Activated naive CD4-positive, alpha-beta T cell treated with anti-CD3 and anti-CD28 coated beads, Interleukin-2, amount 50 U/mL, for 24 hours (primary cell): ENCODE data around the gene NBPF6.
"Not testable (repeated sequence)": the region's sequence is repeated elsewhere in the genome, so short reads cannot be mapped to it uniquely, and the experiment has no call there.

ENCODE experiments used
- H3K27ac Mint-ChIP-seq: one replicate; pipeline ENCODE4 v1.8.0; 2021; ENCODE audit warnings: mild to moderate bottlenecking, mixed read lengths
- H3K27me3 Mint-ChIP-seq: one replicate; pipeline ENCODE4 v1.8.0; 2021; ENCODE audit warnings: mixed read lengths
- H3K36me3 Mint-ChIP-seq: one replicate; pipeline ENCODE4 v1.8.0; 2021; ENCODE audit warnings: mixed read lengths
- H3K4me1 Mint-ChIP-seq: one replicate; pipeline ENCODE4 v1.8.0; 2021; ENCODE audit warnings: mixed read lengths
- H3K4me3 Mint-ChIP-seq: one replicate; pipeline ENCODE4 v1.8.0; 2021; ENCODE audit warnings: mild to moderate bottlenecking, mixed read lengths
- H3K9me3 Mint-ChIP-seq: one replicate; pipeline ENCODE4 v1.8.0; 2021; ENCODE audit warnings: mixed read lengths

Gene NBPF6

DNA sequence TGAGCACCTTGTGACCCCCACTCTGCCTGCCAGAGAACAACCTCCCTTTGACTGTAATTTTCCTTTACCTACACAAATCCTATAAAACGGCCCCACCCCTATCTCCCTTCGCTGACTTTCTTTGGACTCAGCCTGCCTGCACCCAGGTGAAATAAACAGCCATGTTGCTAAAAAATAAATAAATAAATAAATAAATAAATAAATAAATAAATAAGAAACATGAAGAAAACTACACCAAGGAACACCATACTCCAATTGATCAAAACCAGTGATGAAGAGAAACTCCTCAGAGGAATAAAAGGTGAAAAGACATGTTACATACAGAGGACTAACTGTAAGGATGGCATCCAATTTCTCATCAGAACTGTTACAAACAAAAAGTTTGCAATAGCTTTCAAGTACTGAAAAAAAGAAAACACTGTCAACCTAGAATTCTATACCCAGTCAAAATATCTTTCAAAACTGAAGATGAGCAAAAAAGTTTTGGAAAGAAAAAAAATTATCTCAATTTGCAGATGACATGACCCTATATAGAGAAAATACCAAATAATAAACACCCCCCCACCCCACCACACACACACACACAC, 28.4 kb downstream of the NBPF6 start:
- no peak overlapping the region for H3K4me3 Mint-ChIP-seq
- peaks cover 9% of the 10 kb centered on the region for H3K27me3 Mint-ChIP-seq
- no peak overlapping the region for H3K27ac Mint-ChIP-seq
- no peaks in the 10 kb centered on the region for H3K4me1 Mint-ChIP-seq
- H3K9me3 Mint-ChIP-seq = peaks cover 15% of the 10 kb centered on the region
- no peaks in the 10 kb centered on the region for H3K36me3 Mint-ChIP-seq

GRCh38 chr1:108482708-108483107, 32.6 kb downstream of the NBPF6 start:
- H3K27me3 Mint-ChIP-seq = peaks cover 1% of the 10 kb centered on the region
- H3K9me3 Mint-ChIP-seq = peaks cover 6% of the 10 kb centered on the region
- H3K27ac Mint-ChIP-seq = no peak overlapping the region
- no peak overlapping the region for H3K4me3 Mint-ChIP-seq
- H3K36me3 Mint-ChIP-seq = no peaks in the 10 kb centered on the region
- H3K4me1 Mint-ChIP-seq = no peaks in the 10 kb centered on the region

DNA sequence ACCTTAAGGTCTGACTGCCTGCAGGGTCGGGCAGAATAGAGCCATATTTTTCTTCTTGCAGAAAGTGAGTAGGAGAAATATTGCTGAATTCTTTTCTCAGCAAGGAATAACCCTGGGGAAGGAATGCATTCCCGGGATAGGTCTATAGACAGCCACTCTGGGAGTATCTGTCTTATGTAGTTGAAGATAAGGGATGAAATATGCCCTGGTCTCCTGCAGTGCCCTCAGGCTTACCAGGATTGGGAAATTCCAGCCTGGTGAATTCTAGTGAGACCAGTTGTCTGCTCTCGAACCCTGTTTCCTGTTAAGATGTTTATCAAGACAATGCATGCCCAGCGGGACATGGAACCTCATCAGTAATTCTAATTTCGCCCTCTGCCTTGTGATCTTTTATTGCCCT, 35.8 kb downstream of the NBPF6 start:
- not testable (repeated sequence) for H3K27ac Mint-ChIP-seq

GRCh38 chr1:108486707-108487106, 36.6 kb downstream of the NBPF6 start:
- not testable (repeated sequence) for H3K27ac Mint-ChIP-seq, H3K36me3 Mint-ChIP-seq, H3K27me3 Mint-ChIP-seq, H3K4me1 Mint-ChIP-seq, H3K4me3 Mint-ChIP-seq, H3K9me3 Mint-ChIP-seq

More for the DNA sequence above, 35.8 kb downstream of the NBPF6 start:
- H3K4me1 Mint-ChIP-seq, H3K36me3 Mint-ChIP-seq, H3K4me3 Mint-ChIP-seq, H3K9me3 Mint-ChIP-seq, H3K27me3 Mint-ChIP-seq: not testable (repeated sequence)

GRCh38 chr1:108495008-108495407, 44.9 kb downstream of the NBPF6 start:
- H3K36me3 Mint-ChIP-seq, H3K9me3 Mint-ChIP-seq, H3K27me3 Mint-ChIP-seq, H3K4me3 Mint-ChIP-seq, H3K4me1 Mint-ChIP-seq, H3K27ac Mint-ChIP-seq: not testable (repeated sequence)

DNA sequence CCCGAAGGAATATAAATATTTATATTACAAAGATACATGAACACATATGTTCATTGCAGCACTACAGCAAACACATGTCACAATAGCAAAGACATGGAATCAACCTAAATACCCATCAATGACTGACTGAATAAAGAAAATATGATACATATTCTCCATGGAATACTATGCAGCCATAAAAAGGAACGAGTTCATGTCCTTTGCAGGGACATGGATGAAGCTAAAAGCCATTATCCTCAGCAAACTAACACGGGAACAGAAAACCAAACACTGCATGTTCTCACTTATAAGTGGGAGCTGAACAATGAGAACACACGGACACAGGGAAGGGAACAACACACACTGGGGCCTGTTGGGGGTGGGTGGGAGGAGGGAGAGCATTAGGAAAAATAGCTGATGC, 46.7 kb downstream of the NBPF6 start:
- not testable (repeated sequence) for H3K27me3 Mint-ChIP-seq, H3K27ac Mint-ChIP-seq, H3K4me1 Mint-ChIP-seq, H3K9me3 Mint-ChIP-seq, H3K36me3 Mint-ChIP-seq, H3K4me3 Mint-ChIP-seq

DNA sequence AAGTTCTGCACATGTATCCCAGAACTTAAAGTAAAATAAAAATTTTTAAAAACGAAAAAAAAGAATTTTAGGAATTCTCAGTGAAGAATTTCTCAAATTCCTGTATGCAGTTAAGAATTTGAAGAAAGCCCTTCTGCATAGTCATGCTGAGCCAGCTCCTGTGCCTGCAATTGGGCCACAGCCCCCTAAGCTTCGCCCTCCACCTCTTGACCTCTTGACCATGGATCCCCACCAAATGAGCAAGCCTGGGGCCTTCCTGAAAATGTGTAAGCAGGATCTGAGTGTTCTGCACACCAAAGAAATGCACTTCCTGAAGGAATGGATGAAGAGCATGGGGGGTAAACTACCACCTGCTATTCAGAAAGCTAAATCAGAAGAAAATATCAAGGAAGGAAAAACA, 52.0 kb downstream of the NBPF6 start:
- Mint-ChIP-seq H3K27me3 (peaks cover 17% of the 10 kb centered on the region), H3K4me1 (no peaks in the 10 kb centered on the region), H3K9me3 (no peaks in the 10 kb centered on the region), H3K4me3 (no peak overlapping the region), H3K36me3 (no peaks in the 10 kb centered on the region), H3K27ac (no peak overlapping the region)

- no peaks in the 10 kb centered on the region for H3K4me1 Mint-ChIP-seq
- H3K9me3 Mint-ChIP-seq = no peaks in the 10 kb centered on the region
- H3K36me3 Mint-ChIP-seq = no peaks in the 10 kb centered on the region
- no peak overlapping the region for H3K4me3 Mint-ChIP-seq
- peak overlapping the region; percentile 3 for H3K27ac Mint-ChIP-seq
- peaks cover 17% of the 10 kb centered on the region for H3K27me3 Mint-ChIP-seq
Measured at GRCh38 chr1:108502624-108503023, 52.5 kb downstream of the NBPF6 start.

DNA sequence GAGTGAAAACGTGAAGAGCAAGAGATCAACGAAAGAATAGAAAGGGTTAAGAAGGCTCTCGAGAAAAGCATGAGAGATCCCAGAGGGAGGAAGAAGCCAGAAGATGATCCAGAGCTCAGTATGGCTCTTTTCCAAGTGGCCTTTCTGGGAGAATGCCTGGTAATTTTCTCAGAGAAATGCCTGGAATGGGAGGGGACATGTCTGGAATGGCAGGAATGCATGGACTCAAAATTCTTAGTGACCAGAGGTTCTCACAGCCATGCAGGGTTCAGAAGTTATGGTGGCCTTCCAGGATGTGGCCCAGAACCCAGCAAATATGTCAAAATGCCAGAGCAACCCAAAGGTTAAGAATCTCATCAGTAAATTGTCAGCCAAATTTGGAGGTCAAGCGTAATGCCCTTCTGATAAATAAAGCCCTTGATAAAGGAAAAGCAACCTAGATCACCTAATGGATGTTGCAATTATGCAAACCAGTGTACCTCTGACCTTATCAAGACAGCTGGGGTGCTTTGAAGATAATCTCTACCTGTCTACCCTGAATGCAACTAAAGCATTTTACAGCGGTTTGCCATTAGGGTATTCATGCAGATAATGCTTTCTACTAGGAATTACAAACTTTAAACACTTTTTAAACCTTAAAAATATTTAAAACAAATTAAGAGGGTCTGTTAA, 53.1 kb downstream of the NBPF6 start:
- Mint-ChIP-seq H3K27ac (peak overlapping the region; percentile 3), H3K4me3 (no peak overlapping the region), H3K36me3 (no peaks in the 10 kb centered on the region), H3K9me3 (no peaks in the 10 kb centered on the region), H3K27me3 (peaks cover 17% of the 10 kb centered on the region), H3K4me1 (no peaks in the 10 kb centered on the region)

GRCh38 chr1:108504447-108504846, 54.3 kb downstream of the NBPF6 start:
- Mint-ChIP-seq H3K27me3 (peaks cover 17% of the 10 kb centered on the region), H3K27ac (no peak overlapping the region), H3K36me3 (no peaks in the 10 kb centered on the region), H3K9me3 (no peaks in the 10 kb centered on the region), H3K4me3 (no peak overlapping the region), H3K4me1 (no peaks in the 10 kb centered on the region)

DNA sequence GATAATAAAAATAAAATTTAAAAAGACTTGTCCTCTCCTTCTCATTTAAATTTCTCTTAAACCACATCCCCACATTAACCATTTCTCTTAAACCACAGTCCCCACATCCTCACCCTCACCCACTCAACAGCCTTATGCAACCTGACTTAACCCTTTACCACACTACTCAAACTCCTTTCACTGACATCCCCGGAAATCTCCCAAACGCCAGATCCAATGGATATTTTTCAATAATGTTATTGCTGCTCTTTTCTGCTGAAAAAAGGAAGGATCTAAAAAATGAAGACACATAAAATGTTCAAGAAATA, 55.6 kb downstream of the NBPF6 start:
- H3K27ac Mint-ChIP-seq = no peak overlapping the region
- peaks cover 16% of the 10 kb centered on the region for H3K27me3 Mint-ChIP-seq
- no peaks in the 10 kb centered on the region for H3K9me3 Mint-ChIP-seq
- H3K4me3 Mint-ChIP-seq = no peak overlapping the region
- H3K36me3 Mint-ChIP-seq = no peaks in the 10 kb centered on the region
- H3K4me1 Mint-ChIP-seq = no peaks in the 10 kb centered on the region

GRCh38 chr1:108511764-108512163, 61.6 kb downstream of the NBPF6 start:
- Mint-ChIP-seq H3K27ac (no peak overlapping the region), H3K36me3 (no peaks in the 10 kb centered on the region), H3K4me1 (no peaks in the 10 kb centered on the region), H3K27me3 (peaks cover 5% of the 10 kb centered on the region), H3K4me3 (no peak overlapping the region), H3K9me3 (no peaks in the 10 kb centered on the region)

DNA sequence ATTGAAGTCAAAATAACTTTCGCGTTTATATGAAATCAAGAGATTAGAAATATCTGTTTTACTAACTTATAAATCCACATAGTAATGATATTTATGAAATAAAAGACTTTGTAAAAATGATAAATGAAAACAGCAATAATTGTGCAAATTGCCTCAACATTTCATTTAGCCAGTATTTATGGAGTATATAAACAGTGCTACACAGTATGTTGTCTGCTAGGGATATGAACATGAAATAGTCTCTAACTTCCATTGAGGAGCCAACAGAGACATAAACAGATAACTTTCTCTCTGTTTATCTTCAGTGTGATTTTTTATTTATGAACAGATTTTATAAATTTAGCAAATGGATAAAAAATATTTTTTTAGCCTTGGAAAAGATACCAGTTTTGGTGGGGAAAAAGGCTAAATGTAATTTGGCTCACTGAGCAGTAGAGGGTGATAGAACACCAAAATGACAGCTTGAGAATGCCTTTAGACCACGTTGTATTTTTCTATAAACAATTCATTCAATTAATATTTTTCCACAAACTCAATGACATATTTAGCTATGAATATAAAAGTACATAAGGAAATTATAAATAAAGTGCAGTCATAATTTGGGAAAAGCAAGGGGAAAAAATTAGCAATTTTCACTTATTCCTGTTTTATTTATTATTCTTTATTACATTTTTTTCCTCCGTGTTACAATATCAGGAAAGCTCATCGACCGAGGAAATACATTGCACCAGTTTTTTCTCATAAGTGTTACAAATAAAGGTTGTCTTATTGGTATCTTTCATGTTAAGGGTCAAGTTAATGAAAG, 62.3 kb downstream of the NBPF6 start:
- Mint-ChIP-seq H3K27me3 (peaks cover 5% of the 10 kb centered on the region), H3K27ac (no peak overlapping the region), H3K4me1 (no peaks in the 10 kb centered on the region), H3K4me3 (no peak overlapping the region), H3K36me3 (no peaks in the 10 kb centered on the region), H3K9me3 (no peaks in the 10 kb centered on the region)

DNA sequence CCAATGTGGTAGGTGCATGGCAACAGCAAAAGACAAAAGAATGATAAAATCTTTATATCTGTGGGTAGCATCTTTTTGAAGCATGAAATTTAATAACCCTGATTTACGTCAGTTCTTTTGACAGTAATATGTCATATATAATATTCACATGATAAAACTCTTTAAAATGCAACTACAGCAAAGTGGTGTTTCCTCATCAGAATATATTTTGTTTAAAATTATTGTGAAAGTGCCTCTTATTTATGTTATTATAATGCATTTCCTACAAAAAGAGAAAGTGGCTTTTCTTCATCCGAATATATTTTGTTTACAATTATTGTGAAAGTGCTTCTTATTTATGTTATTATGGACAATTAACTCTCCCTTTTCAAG, 62.9 kb downstream of the NBPF6 start:
- no peaks in the 10 kb centered on the region for H3K4me1 Mint-ChIP-seq
- H3K9me3 Mint-ChIP-seq = no peaks in the 10 kb centered on the region
- H3K4me3 Mint-ChIP-seq = no peak overlapping the region
- H3K27me3 Mint-ChIP-seq = peaks cover 5% of the 10 kb centered on the region
- no peaks in the 10 kb centered on the region for H3K36me3 Mint-ChIP-seq
- no peak overlapping the region for H3K27ac Mint-ChIP-seq

DNA sequence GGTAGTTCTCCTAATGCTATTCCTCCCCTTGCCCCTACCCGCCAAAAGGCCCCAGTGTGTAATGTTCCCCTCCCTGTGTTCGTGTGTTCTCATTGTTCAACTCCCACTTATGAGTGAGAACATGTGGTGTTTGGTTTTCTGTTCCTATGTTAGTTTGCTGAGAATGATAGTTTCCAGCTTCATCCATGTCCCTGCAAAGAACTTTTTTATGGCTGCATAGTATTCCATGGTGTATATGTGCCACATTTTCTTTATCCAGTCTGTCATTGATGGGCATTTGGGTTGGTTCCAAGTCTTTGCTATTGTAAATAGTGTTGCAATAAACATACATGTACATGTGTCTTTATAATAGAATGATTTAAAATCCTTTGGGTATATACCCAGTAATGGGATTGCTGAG, 63.8 kb downstream of the NBPF6 start:
- not testable (repeated sequence) for H3K4me3 Mint-ChIP-seq, H3K9me3 Mint-ChIP-seq, H3K36me3 Mint-ChIP-seq, H3K27ac Mint-ChIP-seq, H3K4me1 Mint-ChIP-seq, H3K27me3 Mint-ChIP-seq

DNA sequence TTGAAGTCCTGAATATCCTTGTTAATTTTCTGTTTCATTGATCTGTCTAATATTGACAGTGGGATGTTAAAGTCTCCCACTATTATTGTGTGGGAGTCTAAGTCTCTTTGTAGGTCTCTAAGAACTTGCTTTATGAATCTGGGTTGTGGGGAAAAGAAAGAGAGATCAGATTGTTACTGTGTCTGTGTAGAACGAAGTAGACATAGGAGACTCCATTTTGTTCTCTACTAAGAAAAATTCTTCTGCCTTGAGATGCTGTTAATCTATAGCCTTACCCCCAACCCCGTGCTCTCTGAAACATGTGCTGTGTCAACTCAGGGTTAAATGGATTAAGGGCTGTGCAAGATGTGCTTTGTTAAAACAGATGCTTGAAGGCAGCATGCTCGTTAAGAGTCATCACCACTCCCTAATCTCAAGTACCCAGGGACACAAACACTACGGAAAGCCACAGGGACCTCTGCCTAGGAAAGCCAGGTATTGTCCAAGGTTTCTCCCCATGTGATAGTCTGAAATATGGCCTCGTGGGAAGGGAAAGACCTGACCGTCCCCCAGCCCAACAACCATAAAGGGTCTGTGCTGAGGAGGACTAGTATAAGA, 67.3 kb downstream of the NBPF6 start:
- H3K4me1 Mint-ChIP-seq, H3K27ac Mint-ChIP-seq, H3K27me3 Mint-ChIP-seq, H3K36me3 Mint-ChIP-seq, H3K9me3 Mint-ChIP-seq, H3K4me3 Mint-ChIP-seq: not testable (repeated sequence)
